ENCODE measurements around the gene LONP2.
A peak's percentile ranks its signal among the peaks of the same experiment; 100 is the strongest.

The LONP2 gene, protein sequence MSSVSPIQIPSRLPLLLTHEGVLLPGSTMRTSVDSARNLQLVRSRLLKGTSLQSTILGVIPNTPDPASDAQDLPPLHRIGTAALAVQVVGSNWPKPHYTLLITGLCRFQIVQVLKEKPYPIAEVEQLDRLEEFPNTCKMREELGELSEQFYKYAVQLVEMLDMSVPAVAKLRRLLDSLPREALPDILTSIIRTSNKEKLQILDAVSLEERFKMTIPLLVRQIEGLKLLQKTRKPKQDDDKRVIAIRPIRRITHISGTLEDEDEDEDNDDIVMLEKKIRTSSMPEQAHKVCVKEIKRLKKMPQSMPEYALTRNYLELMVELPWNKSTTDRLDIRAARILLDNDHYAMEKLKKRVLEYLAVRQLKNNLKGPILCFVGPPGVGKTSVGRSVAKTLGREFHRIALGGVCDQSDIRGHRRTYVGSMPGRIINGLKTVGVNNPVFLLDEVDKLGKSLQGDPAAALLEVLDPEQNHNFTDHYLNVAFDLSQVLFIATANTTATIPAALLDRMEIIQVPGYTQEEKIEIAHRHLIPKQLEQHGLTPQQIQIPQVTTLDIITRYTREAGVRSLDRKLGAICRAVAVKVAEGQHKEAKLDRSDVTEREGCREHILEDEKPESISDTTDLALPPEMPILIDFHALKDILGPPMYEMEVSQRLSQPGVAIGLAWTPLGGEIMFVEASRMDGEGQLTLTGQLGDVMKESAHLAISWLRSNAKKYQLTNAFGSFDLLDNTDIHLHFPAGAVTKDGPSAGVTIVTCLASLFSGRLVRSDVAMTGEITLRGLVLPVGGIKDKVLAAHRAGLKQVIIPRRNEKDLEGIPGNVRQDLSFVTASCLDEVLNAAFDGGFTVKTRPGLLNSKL

DNA sequence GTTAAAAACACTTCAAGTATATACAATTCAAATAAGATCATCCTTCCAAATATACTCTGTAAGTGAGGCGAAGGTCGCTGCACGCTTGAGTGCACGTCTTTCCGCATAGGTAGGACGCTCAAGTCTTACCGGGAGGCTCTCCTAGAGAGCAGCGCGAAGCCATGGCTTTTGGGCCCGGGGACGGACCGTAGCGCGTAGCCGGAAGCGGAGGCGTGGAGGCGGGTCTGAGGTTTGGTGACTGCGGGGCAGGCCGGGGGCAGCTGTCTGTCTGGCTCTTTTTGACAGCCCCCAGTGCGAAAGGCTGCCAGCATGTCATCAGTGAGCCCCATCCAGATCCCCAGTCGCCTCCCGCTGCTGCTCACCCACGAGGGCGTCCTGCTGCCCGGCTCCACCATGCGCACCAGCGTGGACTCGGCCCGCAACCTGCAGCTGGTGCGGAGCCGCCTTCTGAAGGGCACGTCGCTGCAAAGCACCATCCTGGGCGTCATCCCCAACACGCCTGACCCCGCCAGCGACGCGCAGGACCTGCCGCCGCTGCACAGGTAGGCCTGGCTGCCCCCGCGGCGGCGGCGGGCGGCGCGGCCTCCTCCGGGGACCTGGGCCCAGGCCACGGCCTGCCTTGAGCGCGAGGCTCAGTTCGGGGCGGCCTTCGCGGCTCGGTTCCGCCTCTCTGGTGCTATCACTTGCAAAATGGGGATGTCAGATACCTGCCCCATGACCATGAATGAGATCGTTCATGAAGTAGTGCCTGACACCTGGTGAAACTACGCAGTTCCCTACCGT is at the start of gene LONP2:
LONP2 (plus strand) TSS at position 221 of the 783 bp plus-strand sequence; CDS start at position 310, 89 bp downstream.
- ATAC-seq = peak; percentile 98
- peak; percentile 94 for DNase-seq

DNA sequence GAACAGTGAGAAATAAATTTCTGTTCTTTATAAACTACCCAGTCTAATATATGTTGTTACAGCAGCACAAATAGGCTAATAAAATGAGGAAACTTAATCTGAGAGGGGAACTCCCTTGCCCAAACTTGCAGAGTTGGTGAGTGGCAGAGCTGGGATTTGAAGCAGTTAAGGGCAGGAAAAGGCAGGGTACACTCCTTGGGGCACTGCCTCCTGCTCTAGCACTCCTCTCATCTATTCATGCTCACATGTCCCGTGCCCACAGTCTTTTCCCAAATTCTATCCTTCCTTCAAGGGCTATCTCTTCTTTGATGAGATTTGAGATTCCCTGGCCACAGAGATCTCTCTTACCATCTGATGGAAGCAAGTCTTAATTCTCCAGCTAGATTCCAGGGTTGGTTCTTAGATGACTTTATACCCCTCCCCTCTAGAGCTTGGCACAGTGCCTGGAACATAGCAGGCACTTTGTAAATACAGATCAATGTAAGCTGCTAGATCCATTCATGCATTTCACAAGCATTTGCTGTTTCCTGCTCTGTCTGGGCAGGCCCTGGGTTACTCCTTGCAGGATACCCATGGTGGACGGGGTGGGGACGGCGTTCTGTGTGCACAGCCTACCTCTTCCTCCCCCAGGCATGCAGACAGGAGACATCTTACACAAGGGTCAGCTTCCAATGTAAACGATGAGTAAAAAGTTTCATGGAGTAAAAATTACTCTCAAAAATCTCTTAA is 49.1 kb upstream of the LONP2 start:
- no peak for ATAC-seq
- DNase-seq = no peak

DNA sequence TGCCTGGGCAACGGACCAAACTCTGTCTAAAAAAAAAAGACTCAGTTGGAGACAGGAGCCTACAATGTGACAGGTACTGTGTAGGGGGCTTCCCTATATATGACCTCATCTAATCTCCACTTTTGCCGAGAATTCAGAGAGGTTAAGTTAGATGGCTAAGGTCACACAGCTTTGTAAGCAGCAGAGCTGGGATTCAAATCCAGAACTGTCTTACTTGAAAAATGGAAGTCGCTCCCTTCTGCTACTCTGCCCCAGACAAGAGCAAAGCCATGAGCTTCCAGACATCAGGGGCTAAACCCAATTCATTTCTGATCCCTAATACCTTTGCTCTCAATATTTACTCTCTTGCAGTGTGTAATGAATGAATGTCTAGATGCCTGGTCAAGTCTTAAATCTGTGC is 46.8 kb upstream of the LONP2 start:
- no peak for ATAC-seq
- DNase-seq = no peak

DNA sequence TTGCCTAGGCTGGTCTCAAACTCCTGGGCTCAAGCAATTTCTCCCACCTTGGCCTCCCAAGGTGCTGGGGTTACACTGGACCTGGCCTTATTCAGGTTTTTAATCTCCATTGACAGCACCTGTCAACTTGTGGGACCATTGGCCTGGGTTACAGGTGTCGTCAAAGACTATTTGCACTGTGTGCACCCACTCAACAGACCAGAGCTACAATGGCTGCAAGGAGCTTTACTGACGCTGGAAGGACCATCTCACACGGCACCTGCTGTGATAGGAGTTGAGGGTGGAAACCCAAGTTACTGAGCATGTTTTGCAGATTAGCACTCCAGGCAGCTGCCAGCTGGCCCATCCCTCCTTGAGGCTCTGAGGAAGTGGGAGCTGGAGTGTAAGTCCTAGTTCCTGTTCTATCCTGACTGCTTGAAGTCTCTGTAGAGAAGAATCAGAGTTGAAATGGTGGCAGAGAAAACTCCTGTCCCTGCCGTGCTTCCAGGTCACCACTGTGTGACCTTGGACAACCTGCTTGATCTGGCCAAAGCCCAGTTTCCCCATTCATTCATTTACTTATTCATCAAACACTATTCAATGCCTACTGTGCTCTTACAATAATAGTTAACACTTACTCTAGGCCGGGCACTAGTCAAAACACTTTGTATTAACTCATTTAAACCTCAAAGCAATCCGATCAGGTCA is 42.4 kb upstream of the LONP2 start:
- DNase-seq (no peak), ATAC-seq (no peak)

DNA sequence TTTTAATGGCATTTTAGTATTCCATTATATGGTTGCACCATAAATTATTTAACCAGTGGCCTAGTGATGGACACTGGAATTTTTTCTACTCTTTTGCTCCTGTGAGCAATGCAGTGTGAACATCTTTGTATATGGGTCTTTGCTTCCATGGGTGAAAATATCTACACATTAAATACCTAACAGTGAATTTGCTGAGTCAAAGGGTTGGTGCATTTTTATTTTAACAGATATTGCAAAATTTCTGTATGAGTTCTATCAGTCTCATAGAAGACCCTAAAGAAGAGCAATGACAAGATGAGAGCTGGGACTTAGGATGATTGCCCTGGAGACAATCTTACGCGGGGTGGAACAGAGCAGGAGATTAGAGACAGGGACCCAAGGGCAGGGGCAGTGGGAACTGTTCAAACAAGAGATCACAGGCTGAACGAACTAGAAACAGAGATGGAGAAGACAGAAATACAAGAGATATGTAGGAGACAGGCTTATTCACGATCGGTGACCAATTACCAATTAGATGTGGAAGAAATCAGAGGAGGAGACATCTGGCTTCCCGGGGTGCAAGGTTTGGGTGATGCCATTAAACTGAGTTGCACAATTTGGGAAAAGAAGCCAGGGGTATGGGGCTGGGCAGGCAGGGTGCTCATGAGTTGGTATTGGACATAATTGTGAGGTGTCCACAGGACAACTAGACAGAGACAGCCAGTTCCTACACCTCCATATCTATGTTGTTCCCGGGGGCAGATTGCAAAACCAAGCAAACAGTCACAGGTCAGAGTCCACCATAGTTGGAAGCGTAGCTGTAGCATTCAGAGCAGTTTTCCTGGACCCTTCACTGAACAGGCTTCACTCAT is 39.9 kb upstream of the LONP2 start:
- no peak for ATAC-seq
- DNase-seq = no peak

DNA sequence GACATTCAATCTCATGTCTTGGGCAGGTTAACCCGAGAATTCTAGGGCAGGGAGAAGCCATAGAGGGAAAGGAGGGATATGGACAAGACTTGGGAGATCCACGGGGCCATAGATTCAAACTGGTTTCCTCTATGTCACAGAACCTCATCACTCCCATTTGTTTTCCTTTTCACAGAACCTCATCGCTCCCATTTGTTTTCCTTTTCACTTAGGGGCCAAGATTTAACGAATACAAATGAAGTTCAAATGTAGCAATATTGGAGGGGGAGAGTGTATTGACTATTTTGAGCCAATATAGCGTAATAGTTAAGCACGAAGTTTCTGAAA is 39.3 kb upstream of the LONP2 start:
- ATAC-seq = no peak
- no peak for DNase-seq

DNA sequence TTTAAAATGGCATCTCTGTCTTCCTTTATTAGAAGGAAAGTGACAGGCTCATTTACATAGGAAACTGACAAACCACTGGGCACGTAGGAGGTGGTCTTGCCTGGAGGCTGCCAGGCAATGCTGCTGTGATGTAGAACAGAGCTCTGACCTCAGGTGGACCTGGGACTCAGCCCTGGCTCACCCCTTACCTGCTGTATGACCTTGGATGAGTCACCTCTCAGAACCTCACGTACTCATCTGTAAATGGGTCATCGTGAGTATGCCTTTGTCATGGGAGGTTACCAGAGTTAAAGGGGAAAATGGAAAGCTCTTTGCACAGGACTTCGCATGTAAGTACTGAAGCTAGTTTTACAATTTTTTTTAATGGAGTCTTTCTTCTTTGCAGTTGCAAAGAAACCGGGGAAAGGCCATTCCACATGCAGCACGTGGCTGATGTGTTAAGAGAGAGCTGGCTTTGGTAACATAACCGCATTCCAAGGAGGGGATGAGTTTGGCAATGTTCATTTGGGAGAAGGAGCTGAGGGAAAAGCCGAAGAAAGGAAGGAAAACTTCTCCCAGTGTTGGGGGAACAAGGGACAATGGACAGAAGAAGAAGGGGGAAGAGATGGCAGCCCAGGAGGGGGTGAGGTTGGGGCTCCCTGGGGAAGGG is 37.4 kb upstream of the LONP2 start:
- ATAC-seq = no peak

DNA sequence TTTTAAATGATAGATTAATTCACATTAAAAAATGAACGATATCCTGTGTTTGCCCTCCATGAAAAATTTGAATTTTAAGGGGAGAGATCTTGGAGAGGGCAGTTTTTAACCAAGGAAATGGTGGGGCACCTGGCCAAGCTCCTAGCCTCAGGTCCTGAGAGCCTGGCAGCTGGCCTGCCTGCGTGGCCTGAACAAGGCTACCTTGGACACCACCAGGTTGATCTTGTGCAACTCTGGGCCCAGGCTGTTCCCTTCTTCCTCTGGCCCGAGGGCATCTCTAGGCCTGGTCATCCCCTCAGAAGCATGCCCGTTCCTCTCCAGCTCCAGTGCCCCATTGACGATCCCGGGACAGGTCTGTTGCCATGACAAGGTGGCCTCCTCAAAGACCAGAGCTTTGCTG is 33.4 kb upstream of the LONP2 start:
- no peak for ATAC-seq
- DNase-seq = no peak

More for the DNA sequence above, 37.4 kb upstream of the LONP2 start:
- DNase-seq = no peak

DNA sequence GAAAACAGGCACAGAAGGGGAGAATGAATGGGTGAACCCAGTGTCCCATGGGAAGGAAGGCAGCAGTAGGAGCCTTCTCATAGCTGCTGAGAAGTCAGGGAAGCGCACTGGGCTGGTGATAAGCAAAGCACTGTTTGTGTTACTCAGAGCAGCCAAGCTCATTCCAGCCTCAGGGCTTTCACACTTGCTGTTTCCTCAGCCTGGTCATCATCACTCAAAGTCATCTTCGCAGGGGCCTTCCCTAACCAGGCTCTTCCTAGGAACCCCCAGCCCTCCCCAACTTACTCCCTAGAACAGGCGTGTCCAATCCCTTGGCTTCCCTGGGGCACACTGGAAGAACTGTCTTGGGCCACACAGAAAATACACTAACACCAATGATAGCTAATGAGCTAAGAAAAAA is 32.1 kb upstream of the LONP2 start:
- DNase-seq (no peak), ATAC-seq (no peak)

DNA sequence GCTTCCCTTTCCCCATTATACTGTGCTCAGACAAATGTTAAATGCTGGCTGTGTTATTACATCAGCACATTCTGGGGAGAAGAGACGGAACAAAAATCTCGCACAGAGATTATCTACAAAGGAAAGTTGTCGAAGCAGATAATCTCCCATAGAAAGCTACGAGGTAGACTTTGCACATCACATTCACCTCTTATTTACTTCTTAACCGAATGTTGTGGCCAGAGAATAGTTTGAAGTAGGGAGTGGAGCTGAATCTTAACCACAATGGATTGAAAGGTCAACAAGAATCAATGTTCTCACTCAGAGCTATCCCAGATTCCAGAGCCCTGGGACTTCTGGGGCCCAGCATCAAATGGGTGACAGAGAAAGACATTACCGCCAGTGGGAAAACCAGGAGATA is 28.4 kb upstream of the LONP2 start:
- ATAC-seq (no peak), DNase-seq (no peak)

DNA sequence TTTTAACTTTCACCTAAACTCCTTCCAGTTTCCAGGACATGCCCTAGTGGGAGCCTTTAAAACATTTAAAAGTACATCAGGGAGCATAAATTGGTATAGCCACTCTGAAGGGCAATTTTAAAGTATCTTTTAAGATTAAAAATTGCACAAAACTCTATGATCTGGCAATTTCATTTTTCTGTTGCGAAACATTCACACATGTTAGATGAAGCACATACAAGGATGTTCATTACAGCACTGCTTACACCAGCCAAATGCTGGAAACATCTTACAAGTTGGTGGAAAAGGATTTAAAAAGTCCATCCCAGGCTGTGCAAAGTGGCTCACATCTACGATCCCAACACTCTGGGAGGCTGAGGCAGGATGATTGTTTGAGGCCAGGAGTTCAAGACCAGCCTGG is 26.4 kb upstream of the LONP2 start:
- ATAC-seq = no peak
- DNase-seq = no peak

DNA sequence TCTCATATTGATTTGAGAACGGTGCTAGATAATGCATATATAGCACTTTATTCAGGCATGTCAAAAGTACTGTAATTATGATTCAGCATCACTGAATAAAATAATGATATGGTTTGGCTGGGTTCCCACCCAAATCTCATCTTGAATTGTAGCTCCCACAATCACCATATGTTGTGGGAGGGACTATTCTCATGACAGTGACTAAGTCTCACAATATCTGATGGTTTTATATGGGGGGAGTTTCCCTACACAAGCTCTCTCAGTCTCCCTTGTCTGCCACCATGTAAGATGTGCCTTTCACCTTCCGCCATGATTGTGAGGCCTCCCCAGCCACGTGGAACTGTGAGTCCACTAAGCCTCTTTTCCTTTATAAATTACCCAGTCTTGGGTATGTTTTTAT is 25.6 kb upstream of the LONP2 start:
- DNase-seq (no peak), ATAC-seq (no peak)

DNA sequence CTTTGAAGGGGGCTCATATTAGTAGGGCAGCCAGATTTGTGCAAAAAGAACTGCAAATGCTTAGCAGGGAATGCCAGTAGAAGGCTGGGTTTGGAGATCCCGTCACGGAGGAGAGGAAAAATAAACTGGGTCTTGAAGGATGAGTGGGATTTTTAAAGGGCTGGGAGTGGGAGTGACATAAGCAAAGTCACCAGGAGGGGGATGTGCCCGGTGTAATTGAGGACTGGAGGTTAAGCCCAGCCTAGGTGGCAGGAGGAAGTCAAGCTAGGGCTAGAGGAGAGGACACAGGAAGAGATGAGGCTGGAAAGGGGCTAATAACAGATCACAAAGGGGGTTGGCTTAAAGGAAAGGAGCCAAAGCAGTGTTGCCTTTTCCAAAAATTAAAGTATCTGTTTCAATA is 23.2 kb upstream of the LONP2 start:
- ATAC-seq = no peak
- DNase-seq = no peak

DNA sequence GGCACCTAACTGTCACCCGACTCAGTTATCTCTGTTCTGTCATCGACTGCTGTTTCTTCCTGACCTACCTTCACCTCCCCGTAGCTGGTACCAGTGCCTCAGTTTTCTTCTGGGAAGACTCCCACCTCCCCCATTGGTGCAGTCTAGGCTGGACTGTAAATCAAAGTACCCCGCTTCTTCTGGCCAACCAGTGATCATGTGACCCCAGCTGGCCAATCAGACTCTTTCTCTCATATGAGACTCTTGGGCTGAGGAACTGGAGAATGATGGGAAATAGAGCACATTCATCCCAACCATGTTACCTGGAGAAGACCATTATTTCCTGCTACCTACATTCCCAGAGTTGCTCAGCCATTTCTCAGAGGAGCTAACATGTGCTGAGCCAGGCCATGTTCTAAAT is 20.6 kb upstream of the LONP2 start:
- ATAC-seq (no peak), DNase-seq (no peak)

DNA sequence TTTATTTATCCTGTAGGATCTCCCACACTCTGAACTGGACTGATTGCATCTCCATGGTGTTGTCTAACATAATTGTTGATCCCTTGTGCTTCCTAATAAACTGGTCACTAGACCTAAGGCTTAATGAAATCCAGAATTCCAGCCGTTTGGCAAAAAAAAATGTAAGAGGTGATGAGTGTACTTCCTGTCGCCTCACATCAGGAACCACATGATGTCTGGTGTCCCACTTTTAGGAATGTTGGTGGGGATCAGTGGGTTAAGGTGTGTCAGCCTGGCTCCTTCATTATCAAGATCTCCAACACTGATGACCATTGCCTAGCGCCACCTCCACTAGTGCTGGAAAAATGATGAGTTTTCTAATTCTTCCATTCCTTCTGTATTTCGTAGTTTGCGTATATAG is 18.6 kb upstream of the LONP2 start:
- DNase-seq = no peak

DNA sequence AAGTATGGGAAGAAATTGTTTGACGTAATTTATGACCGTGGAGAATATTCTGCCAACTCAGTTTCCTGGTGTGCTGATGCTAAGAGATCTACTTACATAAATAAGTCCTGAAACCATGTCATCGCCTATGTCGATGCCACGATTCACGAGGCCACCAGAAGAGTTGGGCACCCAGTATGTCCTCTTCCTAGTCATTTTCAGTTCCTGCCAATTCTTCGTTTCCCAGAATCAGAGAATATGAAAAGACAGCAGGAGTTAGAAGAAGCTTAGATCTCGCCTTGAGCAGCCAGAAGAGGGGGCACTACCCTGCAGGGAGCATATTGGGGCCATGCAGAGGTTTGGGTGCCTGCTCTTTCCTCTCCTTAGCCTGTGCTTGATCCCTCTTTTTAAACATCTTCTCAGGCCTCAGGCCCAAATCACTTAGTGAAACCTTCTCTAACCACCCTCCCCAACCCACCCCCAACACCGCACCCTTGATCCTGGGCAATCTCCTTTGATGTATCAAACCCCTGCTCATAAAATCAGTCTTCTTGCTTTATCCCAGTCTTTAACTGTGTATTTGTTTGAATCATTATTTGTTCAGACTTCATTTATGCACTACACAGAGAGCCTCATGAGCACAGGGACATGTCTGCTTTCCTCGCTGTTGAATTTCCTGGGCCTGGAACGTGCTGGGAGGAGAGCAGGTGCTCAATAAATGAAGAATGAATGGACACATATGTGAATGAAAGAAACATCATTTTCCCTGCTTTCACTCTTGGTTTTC is 12.2 kb upstream of the LONP2 start:
- peak; percentile 78 for ATAC-seq

More for the DNA sequence above, 18.6 kb upstream of the LONP2 start:
- ATAC-seq = no peak

DNA sequence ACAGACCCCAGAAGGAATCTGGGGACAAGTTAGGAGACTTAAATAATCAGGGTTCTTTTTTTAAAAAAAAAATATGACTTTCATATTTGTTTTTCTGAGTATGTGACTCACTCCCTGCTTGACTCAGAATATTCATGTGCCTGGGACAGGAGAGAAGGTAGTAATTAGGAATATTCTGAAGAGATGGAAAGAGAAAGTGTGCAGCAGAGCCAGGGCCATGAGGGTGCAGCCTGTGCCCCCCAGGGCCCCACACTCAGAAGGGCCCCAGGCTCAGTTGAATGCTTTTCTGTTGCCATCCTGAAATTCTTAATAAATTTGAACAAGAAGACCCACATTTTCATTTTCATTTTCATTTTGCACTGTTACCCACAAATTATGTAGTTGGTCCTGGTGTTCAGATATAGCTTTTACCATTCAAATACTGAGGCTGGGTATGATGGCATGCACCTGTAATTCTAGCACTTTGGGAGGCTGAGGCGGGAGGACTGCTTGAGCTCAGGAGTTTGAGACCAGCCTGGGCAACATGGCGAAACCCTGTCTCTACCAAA is 11.5 kb upstream of the LONP2 start:
- DNase-seq (peak; percentile 8), ATAC-seq (peak; percentile 78)

More for the DNA sequence above, 12.2 kb upstream of the LONP2 start:
- peak; percentile 57 for DNase-seq

DNA sequence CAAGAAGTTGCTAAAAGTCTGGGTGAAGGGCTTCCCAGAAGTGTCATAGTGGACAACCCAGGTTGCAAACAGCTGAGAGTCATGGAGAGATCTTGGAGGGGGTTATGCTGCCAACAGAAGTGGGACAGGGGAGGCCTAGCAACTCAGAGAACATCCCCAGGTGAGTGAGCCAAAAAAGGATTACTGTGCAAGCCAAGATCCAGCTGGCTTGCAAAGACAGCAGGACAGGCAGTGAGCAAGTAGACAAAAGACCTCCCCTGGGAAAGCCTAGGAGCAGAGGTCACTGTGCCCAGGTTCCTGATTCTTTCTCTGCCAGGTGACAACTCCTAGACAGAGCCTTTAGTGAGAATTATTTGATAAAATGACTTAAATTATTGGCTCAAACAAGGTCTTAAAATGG is 9.5 kb upstream of the LONP2 start:
- ATAC-seq (no peak), DNase-seq (no peak)

DNA sequence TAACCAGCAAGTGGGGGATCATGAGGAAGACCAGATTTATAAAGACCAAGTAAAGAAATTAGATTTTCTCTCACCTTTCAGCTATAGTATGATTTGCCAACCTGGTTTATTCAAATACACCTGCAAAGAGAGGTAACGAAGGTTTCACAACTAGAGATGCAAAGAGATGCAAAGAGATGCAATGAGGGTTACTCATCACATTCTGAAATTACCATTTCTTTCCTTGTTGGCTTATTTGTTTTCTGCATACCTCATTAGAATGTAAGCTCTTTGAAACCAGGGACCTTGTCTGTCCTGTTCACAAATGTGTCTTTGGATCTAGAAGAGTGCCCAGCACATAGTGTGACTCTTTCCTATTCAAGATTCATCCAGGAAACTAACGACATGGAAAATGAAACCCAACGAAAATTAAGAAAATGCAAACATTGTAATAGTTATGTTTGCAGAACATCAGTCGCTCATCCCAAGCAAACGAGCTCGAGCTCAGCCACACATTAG is 9.0 kb upstream of the LONP2 start:
- no peak for ATAC-seq

More for the DNA sequence above, 9.0 kb upstream of the LONP2 start:
- DNase-seq = no peak

Measured in stimulated activated naive CD8-positive, alpha-beta T cell treated with anti-CD3 and anti-CD28 coated beads, Interleukin-15, Interleukin-2, amounts not matched to agents 100 U/mL and 50 U/mL, for 24 hours (primary cell).